Stomach smooth muscle (tissue), 2 donors: Measurements from ENCODE around the gene CMTM1.

Experiments used
- H3K27ac ChIP-seq: one replicate; pipeline ENCODE4 v1.7.0; 2013; ENCODE audit warnings: mild to moderate bottlenecking, low read length, inconsistent platforms
- H3K27me3 ChIP-seq, 2 donors: one replicate each; pipeline ENCODE4 v1.7.0; 2013; ENCODE audit warnings: low read length in 2 of 2; ENCODE audit not compliant: insufficient read depth in 2 of 2, control insufficient read depth in 1 of 2
- H3K36me3 ChIP-seq, 2 donors: one replicate each; pipeline ENCODE4 v1.7.0; 2013; ENCODE audit warnings: low read length in 2 of 2; ENCODE audit not compliant: control insufficient read depth in 2 of 2, insufficient read depth in 2 of 2
- H3K4me1 ChIP-seq: one replicate; pipeline ENCODE4 v1.7.0; 2013; ENCODE audit warnings: low read length; ENCODE audit not compliant: control insufficient read depth, insufficient read depth
- H3K4me3 ChIP-seq, 2 donors: one replicate each; pipeline ENCODE4 v1.7.0; 2013; ENCODE audit warnings: low read length in 2 of 2
- H3K9ac ChIP-seq, 2 donors: one replicate each; pipeline ENCODE4 v1.7.0; 2013; ENCODE audit warnings: low read length in 2 of 2, mild to moderate bottlenecking in 1 of 2
- H3K9me3 ChIP-seq, 2 donors: one replicate each; pipeline ENCODE4 v1.7.0; 2013; ENCODE audit warnings: low read length in 2 of 2; ENCODE audit not compliant: control insufficient read depth in 2 of 2
- donor health status: healthy.
- donor health status: Pancreatic carcinoma.

The CMTM1 gene

GRCh38 chr16:66566051-66566901, at the start of gene CMTM1:
CMTM1 (plus strand) TSS chr16:66566439; CDS start chr16:66566514, 75 bp downstream.
- Histone ChIP-seq H3K9me3 (no peaks in the 10 kb centered on the region), H3K9ac (no peak within 1 kb of the TSS), H3K4me1 (peaks cover 2% of the 10 kb centered on the region), H3K27me3 (no peaks in the 10 kb centered on the region), H3K27ac (no peak within 1 kb of the TSS), H3K36me3 (peaks cover 0 to 2% of the 10 kb centered on the region in 2 donors), H3K4me3 (no peak within 1 kb of the TSS)

- Histone ChIP-seq H3K4me3 (peak overlapping the region in 1 of 2 donors; percentile 58), H3K4me1 (peaks cover 53% of the 10 kb centered on the region), H3K9ac (no peak overlapping the region)
Observed at GRCh38 chr16:66516509-66516807, 49.8 kb upstream of the CMTM1 start.

GRCh38 chr16:66516808-66517585, 49.2 kb upstream of the CMTM1 start:
- Histone ChIP-seq H3K27me3 (no peaks in the 10 kb centered on the region), H3K27ac (peak overlapping the region; percentile 92), H3K4me3 (peak overlapping the region in 1 of 2 donors; percentile 58), H3K9me3 (no peaks in the 10 kb centered on the region), H3K9ac (peak overlapping the region; percentile 29 to 51), H3K4me1 (peaks cover 52% of the 10 kb centered on the region), H3K36me3 (peaks cover 12 to 27% of the 10 kb centered on the region in 2 donors)

More at GRCh38 chr16:66516509-66516807, 49.8 kb upstream of the CMTM1 start:
- H3K27me3 ChIP-seq, result no peaks in the 10 kb centered on the region
- H3K27ac ChIP-seq, result peak overlapping the region; percentile 92
- peaks cover 12 to 27% of the 10 kb centered on the region in 2 donors for H3K36me3 ChIP-seq
- H3K9me3 ChIP-seq, result no peaks in the 10 kb centered on the region

GRCh38 chr16:66517586-66518263, 48.5 kb upstream of the CMTM1 start:
- H3K4me1 ChIP-seq, result peaks cover 48% of the 10 kb centered on the region
- H3K4me3 ChIP-seq, result peak overlapping the region in 1 of 2 donors; percentile 58
- peaks cover 12 to 29% of the 10 kb centered on the region in 2 donors for H3K36me3 ChIP-seq
- peak overlapping the region; percentile 29 to 51 for H3K9ac ChIP-seq
- H3K27me3 ChIP-seq, result no peaks in the 10 kb centered on the region
- peak overlapping the region; percentile 92 for H3K27ac ChIP-seq
- no peaks in the 10 kb centered on the region for H3K9me3 ChIP-seq

GRCh38 chr16:66519482-66520373, 46.5 kb upstream of the CMTM1 start:
- H3K4me1 ChIP-seq, result peaks cover 47% of the 10 kb centered on the region
- no peaks in the 10 kb centered on the region for H3K27me3 ChIP-seq
- H3K9ac ChIP-seq, result no peak overlapping the region
- peak overlapping the region; percentile 55 for H3K27ac ChIP-seq
- H3K9me3 ChIP-seq, result no peaks in the 10 kb centered on the region
- H3K36me3 ChIP-seq, result peaks cover 7 to 26% of the 10 kb centered on the region in 2 donors
- no peak overlapping the region for H3K4me3 ChIP-seq

GRCh38 chr16:66520406-66521170, 45.7 kb upstream of the CMTM1 start:
- peaks cover 8 to 28% of the 10 kb centered on the region in 2 donors for H3K36me3 ChIP-seq
- no peaks in the 10 kb centered on the region for H3K27me3 ChIP-seq
- peaks cover 45% of the 10 kb centered on the region for H3K4me1 ChIP-seq
- peak overlapping the region; percentile 55 for H3K27ac ChIP-seq
- no peaks in the 10 kb centered on the region for H3K9me3 ChIP-seq
- no peak overlapping the region for H3K4me3 ChIP-seq
- no peak overlapping the region for H3K9ac ChIP-seq

- no peaks in the 10 kb centered on the region for H3K9me3 ChIP-seq
- H3K27ac ChIP-seq, result peak overlapping the region; percentile 37
- no peak overlapping the region for H3K4me3 ChIP-seq
- H3K9ac ChIP-seq, result no peak overlapping the region
- H3K27me3 ChIP-seq, result no peaks in the 10 kb centered on the region
- peaks cover 39% of the 10 kb centered on the region for H3K4me1 ChIP-seq
- peaks cover 11 to 30% of the 10 kb centered on the region in 2 donors for H3K36me3 ChIP-seq
Observed at GRCh38 chr16:66521252-66521713, 45.0 kb upstream of the CMTM1 start.

- H3K27ac ChIP-seq, result peak overlapping the region; percentile 37
- H3K4me1 ChIP-seq, result peaks cover 31% of the 10 kb centered on the region
- no peaks in the 10 kb centered on the region for H3K27me3 ChIP-seq
- no peak overlapping the region for H3K9ac ChIP-seq
- H3K36me3 ChIP-seq, result peaks cover 16 to 35% of the 10 kb centered on the region in 2 donors
- H3K9me3 ChIP-seq, result no peaks in the 10 kb centered on the region
- no peak overlapping the region for H3K4me3 ChIP-seq
Observed at GRCh38 chr16:66521951-66522771, 44.1 kb upstream of the CMTM1 start.
